RWPE1 (cell line): ENCODE measurements around the gene RGS16.

ENCODE experiments used
- CTCF ChIA-PET: fragments of 350-600 bp; sonication (Branson Sonifier 250); formaldehyde crosslinking; extraction: SDS; loops from one replicate; lab custom pipeline; 2021; lab: Yijun Ruan, JAX
- POLR2A ChIA-PET: fragments of 400-600 bp; formaldehyde crosslinking; extraction: SDS; loops from one replicate; lab custom pipeline; 2020; ENCODE audit warnings: antibody characterized with exemption; ENCODE audit not compliant: low non-redundant PET; lab: Yijun Ruan, JAX
- DNase-seq: peaks from one replicate; pipeline ENCODE4 v3.0.0; 2012; ENCODE audit warnings: low spot score
- H3K27ac ChIP-seq: fragments of 450-650 bp; 2 replicates; pipeline ENCODE4 v1.5.1; 2017
- TF ChIP-seq, protein P1 (sequence below): fragments of 450-650 bp; conservative IDR thresholded peaks from 2 replicates; pipeline ENCODE4 v1.5.1; 2017; ENCODE audit warnings: low read depth, mild to moderate bottlenecking

RGS16 gene

DNA sequence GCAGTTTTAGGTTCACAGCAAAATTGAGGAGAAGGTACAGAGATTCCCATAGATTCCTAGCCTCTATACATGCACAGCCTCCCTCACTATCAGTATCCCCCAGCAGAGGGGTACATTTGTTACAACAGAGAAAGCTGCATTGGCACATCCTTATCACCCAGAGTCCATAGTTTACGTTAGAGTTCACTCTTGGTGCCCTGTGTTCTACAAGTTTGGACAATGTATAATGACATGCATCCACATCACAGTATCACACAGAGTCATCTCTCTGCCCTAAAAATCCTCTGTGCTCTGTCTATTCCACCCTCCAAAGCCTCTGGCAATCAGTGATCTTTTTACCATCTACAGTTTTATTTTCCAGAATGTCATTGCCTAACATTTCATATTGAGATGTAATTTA, 22.3 kb upstream of the RGS16 start:
- DNase-seq: no peak
- TF ChIP-seq, protein P1, sequence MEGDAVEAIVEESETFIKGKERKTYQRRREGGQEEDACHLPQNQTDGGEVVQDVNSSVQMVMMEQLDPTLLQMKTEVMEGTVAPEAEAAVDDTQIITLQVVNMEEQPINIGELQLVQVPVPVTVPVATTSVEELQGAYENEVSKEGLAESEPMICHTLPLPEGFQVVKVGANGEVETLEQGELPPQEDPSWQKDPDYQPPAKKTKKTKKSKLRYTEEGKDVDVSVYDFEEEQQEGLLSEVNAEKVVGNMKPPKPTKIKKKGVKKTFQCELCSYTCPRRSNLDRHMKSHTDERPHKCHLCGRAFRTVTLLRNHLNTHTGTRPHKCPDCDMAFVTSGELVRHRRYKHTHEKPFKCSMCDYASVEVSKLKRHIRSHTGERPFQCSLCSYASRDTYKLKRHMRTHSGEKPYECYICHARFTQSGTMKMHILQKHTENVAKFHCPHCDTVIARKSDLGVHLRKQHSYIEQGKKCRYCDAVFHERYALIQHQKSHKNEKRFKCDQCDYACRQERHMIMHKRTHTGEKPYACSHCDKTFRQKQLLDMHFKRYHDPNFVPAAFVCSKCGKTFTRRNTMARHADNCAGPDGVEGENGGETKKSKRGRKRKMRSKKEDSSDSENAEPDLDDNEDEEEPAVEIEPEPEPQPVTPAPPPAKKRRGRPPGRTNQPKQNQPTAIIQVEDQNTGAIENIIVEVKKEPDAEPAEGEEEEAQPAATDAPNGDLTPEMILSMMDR: no peak
- POLR2A ChIA-PET: no interaction called here
- CTCF ChIA-PET: interaction anchor here (0.5 to 0.7 kb wide), 2 partner anchors 98 to 183 kb away, joined by 3 read pairs; no protein-coding TSS in a partner anchor
- no peak overlapping the region for H3K27ac ChIP-seq

DNA sequence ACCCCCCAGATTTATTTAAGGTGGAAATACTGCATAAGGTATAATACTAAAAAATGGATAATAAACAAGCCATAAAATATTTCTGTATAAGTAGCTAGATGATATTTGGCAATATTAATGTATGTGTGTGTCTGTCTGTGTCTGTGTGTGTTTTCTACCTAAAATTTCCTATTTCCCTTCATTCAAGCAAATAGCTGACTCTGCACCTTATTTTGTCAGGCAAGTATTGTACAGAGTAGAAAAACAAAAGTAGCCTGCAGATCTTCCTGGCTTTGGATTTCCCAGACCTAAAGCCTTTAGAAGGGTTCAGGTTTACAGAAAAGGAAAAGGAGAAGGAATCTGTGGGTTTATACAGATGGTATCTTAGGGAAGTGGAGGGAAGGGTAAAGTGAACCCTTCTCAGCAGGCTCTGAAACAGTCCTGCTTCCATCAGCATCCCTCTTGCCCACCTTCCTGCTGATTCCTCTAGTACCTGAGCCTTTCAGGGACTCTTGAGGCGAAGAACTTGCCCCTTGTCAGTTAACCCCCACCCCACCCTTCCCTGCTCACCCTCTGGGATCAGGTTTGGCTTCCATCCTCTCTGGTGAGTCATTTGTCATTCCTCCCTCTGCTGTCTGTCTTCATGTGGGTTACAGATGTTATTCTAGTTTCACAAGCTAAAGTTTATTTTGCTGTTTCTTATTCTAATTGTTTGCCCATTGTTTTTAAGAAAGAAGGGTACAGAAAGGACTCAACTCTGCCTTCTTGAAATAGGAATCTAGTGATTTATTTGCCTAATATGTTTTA, 21.7 kb upstream of the RGS16 start:
- ChIA-PET CTCF (interaction anchor here (0.5 to 0.7 kb wide), 3 partner anchors 99 to 183 kb away, joined by 3 read pairs; no protein-coding TSS in a partner anchor), POLR2A (no interaction called here)
- TF ChIP-seq, protein P1: no peak

DNA sequence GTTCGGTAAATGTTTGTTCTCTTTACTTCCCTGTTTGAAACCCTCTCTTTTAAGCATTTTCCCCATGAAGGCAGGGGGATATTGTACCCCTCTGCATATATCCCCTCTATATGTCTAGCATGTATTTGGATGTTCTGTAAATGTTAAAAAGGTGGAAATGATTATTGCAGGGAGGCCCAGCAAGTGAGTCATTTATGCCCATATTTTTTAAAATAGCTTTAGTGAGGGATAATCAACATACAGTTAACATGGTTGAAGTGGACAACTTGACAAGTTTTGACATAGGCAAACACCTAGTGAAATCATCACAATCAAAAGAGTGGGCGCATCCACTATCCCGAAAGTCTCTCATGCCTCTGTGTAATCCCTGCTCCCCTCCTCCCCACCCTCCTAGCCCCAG, 20.8 kb upstream of the RGS16 start:
- no peak for DNase-seq
- POLR2A ChIA-PET: no interaction called here
- H3K27ac ChIP-seq: no peak overlapping the region
- CTCF ChIA-PET: interaction anchor here (0.6 kb wide), 1 partner anchor 157 kb away, joined by 3 read pairs; no protein-coding TSS in a partner anchor
- TF ChIP-seq, protein P1: no peak

More for the DNA sequence above, 21.7 kb upstream of the RGS16 start:
- no peak overlapping the region for H3K27ac ChIP-seq
- DNase-seq: no peak

DNA sequence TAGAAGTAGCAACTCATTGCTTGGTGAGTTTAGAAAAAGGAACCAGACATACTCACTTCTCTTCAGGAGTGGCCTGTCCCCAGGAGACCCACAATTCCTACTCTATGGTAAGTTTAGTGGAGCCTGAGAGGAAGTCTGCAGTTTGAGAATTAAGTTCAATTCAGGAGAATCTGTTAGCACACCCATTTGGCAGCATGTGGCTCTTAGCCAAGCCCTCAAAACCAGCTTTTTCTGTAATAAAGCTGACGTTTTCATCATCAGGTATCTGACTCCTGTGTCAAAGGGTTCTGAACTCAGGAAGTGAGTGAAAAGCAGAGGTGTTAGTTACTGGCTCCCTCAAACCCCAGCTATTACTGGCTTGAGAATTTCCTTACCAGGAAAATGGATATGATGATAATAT, 20.4 kb upstream of the RGS16 start:
- POLR2A ChIA-PET: no interaction called here

DNA sequence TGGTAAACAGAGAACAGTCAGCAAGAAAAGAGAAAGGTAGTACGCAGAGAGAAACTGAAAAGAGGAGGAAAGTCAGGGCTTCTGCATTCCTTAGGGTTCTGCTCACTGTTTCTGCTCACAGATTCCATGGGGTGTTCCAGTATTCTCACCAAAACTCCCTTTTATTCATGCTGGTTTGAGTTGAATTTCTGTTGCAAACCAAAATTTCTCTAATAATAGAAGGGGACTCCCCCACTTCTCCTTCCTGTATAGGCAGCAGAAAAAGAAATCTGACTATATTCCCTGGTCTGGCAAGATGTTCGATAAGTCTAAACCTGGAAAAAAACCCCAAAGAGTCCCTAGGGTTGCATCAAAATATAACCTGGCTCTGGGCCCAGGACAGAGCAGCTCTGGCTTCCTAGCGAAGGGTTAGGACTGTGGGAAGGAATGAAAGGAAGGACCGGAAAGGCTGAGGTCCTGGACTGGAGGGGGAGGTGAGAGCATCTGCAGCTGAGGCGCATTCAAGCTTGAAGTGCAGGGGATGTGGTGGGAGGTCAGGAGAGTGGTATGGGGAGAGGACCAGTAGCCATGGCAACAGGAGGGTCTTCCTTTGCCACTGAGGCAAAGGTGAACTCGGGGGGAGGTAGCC, 18.8 kb upstream of the RGS16 start:
- no peak for DNase-seq
- POLR2A ChIA-PET: no interaction called here
- TF ChIP-seq, protein P1: no peak
- H3K27ac ChIP-seq: no peak overlapping the region
- CTCF ChIA-PET: no interaction called here

More for the DNA sequence above, 20.4 kb upstream of the RGS16 start:
- CTCF ChIA-PET: interaction anchor here (0.9 kb wide), 1 partner anchor 158 kb away, joined by 3 read pairs; no protein-coding TSS in a partner anchor
- H3K27ac ChIP-seq: no peak overlapping the region
- TF ChIP-seq, protein P1: no peak
- DNase-seq: no peak

DNA sequence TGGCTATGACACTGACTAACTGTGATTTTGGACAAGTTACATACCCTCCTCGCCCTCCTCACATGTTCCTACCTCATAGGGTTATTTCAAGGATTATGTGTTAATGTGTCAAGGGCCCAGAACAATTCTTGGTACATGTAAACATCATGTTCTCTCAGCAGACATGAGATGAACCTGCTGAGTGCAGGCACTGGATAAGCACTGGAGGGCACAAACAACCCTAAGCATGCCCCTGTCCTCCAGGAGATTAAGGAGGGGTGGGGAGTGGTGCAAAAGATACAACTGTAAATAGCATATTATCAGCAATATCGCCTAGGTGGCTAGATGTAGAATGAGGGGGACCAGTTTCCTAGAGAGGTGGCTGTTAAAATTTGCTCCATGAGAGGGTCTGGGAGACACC, 17.7 kb upstream of the RGS16 start:
- ChIA-PET CTCF (no interaction called here), POLR2A (no interaction called here)
- TF ChIP-seq, protein P1: no peak
- H3K27ac ChIP-seq: no peak overlapping the region
- no peak for DNase-seq
